HUDEP-2 (cell line): ENCODE measurements around the gene A4GALT.
"Not testable (repeated sequence)": the region's sequence is repeated elsewhere in the genome, so short reads cannot be mapped to it uniquely, and the experiment has no call there.

Source experiments
- DNase-seq, 76 experiments: peaks; one replicate each; lab custom pipeline; 2025; ENCODE audit not compliant: unreplicated experiment in 76 of 76; lab: John Stamatoyannopoulos, UW

Gene A4GALT, protein sequence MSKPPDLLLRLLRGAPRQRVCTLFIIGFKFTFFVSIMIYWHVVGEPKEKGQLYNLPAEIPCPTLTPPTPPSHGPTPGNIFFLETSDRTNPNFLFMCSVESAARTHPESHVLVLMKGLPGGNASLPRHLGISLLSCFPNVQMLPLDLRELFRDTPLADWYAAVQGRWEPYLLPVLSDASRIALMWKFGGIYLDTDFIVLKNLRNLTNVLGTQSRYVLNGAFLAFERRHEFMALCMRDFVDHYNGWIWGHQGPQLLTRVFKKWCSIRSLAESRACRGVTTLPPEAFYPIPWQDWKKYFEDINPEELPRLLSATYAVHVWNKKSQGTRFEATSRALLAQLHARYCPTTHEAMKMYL

DNA sequence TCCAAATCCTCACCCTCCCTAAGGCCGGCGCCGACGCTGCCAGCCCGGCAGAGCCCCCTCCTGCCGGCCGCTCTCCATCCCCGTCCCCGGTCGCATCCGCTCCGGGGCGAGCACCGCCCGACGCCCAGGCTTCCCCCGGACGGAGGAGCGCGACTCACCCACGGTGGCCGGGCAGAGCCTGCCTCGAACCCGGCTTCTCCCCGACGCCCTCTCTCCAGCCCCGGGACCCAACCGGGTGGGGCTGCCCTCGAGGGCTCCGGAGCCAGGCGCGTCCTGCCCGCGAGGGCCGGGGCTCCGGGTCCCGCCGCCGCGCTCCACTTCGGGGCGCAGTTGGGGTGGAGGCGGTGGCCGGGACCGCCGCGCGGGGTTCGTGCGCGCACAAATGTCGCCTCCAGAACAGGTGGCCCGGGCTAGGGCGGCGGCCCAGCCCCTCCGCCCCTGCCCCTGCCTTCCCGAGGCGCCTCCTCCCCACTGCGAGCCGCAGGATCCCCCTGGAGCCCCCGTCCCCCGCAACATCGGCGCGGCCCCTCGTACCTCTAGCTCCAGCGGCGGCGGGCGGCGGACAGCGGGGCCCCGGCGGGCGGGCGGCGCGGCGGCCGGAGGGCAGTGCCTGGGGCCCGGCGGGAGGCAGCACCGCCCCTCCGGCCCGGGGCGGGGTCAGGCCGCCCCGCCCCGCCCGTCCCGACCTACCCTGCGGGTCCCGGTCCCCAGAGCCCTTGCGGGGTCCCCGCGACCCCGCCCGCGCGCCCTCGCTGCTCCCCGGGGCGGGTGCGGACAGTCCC is at the start of gene A4GALT:
A4GALT (minus strand) TSS at position 608 of the 782 bp plus-strand sequence. CDS start 26,919 bp downstream, outside the sequence.
- peak in 9 of 76 experiments; percentile 14 to 50 (median 31) for DNase-seq

DNA sequence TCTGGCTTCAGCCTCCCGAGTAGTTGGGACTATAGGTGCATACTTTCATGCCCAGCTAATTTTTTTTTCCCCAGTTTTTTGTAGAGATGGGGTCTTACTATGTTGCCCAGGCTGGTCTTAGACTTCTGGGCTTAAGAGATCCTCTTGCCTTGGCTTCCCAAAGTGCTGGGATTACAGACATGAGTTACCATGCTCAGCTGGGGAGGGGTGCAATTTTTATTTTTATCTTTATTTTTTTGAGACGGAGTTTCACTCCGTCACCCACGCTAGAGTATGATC is 49.7 kb upstream of the A4GALT start:
- DNase-seq: no peak

DNA sequence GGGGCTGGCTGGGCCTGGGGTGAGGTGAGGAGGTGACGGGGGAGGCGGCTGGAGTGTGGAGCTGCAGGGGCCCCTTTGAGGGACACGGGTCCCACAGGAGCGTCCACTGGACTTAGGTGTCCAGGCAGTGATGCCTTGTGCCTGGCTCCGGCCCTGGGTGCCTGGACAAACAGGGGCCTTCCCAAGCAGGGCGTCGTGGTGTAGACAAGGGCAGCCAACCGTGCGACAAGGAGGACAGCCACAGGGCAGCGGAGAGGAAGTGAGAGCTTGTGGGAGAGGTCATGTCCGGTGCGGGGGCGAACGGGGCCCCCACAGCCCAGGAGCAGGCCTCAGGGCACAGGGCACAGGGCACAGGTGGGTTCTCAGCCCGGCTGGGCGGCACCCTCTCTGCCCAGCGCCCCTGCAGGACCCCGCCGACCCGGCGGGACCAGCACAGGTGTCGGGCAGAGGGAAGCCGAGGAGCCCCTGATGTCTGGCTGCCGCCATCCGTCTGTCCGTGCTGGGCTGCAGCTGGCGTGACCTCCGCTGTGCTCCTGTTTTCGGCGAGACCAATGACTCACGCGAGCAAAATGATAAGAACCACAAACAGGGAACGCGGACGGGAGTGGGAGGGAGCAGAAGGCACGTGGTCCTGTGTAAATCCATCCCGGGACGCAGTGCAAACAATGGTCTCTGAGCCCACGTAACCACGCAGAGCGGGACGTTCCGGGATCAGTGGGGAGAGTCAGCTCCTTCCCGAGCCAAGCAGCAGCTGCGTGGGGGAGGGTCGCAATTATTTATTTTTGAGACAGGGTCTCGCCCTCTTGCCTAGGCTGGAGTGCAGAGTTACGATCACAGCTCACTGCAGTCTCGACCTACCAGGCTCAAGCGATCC is 49.1 kb upstream of the A4GALT start:
- peak in 7 of 76 experiments; percentile 3 to 27 (median 14) for DNase-seq

DNA sequence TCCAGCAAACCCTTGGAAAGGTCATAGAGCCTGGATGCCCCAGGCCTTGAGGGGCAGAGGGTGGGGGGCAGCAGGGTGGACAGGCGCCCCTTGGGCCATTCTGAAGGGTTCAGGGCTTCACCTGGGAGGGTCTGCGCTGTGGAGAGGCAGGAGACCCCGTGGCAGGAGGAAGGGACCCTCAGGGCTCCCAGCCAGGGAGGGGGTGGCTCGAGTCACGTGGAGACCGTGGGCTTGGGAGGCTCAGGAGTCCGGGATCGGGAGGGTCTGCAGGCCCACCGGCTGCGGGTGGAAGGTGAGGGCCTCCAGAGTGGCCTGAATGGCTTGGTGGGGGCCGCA is 48.5 kb upstream of the A4GALT start:
- no peak for DNase-seq

DNA sequence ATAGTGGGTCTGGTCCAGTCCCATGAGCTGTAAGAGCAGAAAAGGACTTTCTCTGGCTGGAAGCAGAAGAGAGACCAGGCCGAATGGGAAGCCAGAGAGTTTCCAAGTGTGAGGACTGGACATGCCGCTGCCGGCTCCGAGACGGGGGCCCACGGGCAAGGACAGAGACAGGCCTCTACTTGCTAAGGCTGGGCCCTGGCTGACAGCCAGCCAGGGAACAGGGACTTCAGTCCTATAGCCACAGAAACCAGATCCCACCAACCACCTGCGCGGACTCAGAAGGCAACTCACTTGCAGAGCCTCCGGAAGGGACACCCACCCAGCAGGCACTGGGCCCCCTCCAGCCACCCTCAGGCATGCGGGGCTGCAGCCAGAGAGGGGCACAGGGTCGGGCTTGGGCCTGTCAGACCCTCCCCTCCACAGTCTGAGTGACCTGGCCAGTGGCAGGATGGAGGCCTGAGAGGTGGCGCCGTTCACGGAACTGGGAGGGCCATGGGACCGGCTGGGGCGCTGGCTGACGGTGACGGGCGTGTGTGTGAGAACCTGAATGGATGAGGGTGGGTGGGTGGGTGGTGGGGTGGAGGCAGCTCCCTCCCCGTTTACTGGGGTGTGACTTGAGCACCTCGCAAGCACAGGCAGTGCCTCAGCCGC is 47.8 kb upstream of the A4GALT start:
- DNase-seq: no peak

DNA sequence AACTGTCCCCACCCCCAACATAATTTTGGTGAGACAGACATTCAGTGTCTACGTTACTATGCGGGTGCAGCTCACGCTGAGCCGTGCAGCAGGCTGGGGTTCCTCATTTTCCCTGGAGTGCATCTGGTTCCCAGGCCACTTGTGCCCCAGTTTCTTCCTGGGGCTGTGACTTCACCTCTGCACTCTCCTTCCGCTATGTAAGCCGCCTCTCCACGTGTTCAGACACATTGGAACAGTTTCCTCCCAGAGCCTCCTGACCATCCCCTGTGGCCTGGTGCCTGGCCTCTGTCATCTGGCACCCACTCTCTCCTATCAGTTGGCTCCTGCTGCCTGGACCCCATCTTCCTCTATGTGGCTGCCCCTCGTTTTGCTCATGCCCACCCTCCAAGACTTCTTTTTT is 46.2 kb upstream of the A4GALT start:
- DNase-seq: no peak

DNA sequence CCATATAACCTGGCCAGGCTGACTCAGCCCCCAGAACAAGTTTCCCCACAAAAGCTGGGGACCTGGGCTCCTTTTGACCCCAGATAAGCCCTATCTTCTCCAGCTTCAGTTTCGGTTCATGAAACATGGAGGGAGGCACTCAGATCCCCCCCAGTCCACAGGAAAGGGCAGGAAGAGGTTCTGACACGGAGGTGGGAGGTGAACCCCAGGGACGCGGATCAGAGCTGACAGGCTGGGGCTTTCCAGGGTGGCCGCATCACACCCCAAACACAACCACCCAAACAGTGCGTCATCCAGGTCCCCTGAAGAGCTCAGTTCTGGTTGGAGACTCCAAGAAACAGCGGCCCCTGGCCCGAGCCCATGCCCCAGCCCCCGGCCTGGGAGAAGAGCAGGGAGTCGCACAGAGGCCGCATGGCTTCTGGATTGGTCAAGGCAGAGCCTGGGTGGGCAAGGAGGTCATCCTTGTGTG is 44.3 kb upstream of the A4GALT start:
- no peak for DNase-seq

DNA sequence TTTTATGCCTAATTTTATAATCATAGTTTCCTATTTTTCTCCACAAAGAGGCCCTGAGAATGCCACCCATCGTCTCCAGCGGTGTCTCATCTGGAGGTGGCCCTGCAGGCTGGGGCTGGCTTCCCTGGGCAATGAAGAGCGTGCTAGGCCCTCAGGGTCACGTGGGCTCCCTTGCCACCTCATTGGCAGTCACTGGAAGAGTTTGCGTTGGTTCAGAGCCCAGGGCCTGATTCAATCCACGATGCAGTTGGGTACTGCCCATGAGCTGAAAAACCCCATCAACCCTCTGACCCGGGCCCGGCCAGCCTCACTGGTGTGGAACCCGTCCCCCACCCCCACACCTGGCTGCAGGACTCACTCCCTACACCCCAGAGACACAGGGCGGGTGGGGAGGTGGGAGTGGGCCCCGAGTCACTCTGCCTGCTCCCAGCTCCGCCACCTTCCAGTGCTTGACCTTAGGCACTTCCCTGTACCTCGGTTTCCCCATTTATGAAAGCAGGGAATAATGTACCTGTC is 43.4 kb upstream of the A4GALT start:
- no peak for DNase-seq

DNA sequence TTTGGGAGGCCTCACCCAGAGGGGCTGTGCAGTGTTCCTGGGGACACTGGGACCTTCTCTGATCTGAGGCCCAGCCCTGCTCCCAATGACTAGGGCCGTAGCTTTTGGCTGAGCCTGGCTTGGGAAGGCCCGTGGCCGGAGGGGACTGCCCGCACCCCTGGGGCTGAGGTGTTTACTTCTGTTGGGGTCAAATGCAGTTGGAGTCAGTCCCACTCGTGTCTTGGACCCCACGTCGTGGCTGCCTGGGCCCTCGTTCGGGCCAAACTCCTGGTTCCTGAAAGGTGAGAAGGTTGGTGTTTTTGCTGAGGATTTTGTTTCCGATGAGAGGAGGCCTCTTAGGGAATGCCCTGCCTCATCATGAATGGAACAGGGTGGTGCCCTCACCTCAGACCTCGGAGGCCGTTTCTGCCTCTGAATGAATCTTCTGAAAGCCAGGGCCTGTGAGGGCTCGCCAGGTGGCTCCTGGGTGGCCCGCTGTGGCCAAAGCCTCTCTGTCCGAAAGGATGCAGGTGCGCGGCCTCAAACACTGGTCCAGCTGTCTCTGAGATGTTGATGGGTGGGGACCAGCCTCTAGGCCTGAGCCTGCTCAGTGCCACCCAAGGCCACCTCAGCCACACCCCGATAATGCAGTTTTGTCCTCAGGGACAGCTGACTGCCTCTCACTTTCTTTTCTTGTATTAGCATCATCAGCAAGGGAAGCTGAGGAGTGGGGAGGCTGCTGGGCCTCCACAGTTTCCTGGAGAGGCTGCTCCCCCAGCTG is 40.3 kb upstream of the A4GALT start:
- no peak for DNase-seq

DNA sequence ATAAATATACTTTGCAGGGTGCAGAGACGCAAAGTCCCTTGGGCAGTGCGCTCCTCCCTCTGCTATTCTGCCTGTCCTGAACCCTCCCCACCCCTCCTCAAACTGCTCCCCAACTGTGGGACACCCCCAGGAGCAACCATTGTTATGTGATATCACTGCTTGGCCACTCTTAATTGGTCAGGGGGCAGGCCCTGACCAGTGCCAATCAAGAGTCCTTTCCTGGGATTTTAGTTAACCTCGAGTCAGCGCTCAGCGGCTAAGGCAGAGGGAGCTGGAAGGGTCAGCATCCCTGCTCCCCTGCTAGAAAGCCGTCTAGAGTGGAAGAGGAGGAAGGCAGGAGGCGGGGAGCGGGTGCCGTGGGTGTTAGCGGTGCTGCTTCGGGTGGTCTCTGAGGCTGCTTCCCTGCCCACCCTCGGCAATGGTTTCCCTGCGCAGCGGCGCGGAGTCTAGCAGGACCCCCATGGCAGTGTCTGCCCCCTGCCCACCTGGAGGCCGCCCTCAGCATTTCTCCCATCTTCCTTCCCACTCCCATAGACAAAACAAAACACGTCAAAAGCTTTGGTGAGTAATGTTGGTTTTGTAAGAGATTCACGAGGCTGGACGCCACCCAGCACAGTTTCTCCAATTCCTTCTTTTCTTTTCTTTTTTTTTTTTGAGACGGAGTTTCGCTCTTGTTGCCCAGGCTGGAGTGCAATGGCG is 38.4 kb upstream of the A4GALT start:
- no peak for DNase-seq

DNA sequence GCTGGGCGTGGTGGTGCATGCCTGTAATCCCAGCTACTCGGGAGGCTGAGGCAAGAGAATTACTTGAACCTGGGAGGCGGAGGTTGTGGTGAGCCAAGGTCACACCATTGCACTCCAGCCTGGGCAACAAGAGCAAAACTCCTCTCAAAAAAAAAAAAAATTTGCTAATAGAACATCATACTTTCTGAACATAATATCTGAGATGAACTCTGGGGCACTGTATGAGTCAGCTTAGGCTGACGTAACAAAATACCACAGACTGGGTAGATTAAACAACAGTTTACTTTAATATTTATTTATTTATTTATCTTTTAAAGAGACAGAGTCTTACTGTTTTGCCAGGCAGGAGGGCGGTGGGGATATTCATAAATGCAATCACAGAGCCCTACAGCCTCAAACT is 34.9 kb upstream of the A4GALT start:
- DNase-seq: peak in 3 of 76 experiments; percentile 11 to 23 (median 16)

DNA sequence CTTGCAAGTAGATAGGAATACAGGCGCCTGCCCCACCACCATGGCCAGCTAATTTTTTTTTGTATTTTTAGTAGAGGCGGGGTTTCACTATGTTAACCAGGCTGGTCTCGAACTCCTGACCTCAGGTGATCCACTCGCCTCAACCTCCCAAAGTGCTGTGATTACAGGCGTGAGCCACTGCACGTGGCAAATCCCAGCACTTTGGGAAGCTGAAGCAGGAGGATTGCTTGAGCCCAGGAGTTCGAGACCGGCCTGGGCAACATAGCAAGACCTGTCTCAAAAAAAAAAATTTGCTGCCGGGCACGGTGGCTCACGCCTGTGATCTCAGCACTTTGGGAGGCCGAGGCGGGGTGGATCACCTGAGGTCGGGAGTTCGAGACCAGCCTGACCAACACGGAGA is 34.5 kb upstream of the A4GALT start:
- DNase-seq: not testable (repeated sequence)

DNA sequence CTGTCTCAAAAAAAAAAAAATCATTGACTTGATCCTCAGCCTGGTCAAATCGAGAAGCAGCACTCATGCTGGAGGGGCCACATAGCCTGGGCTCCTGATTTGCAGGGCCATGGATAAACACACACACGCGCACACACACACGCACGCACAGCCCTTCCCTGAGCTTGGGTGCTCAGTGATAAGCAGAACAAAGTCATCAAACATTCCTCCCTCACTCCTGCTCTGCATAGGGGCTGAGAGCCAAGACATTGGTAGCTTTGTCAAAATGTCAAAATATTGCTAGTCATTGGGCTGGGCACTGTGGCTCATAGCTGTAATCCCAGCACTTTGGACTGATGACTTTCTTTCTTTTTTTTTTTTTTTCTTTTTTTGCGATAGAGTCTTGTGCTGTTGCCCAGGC is 34.0 kb upstream of the A4GALT start:
- peak in 74 of 76 experiments; percentile 45 to 98 (median 91) for DNase-seq

DNA sequence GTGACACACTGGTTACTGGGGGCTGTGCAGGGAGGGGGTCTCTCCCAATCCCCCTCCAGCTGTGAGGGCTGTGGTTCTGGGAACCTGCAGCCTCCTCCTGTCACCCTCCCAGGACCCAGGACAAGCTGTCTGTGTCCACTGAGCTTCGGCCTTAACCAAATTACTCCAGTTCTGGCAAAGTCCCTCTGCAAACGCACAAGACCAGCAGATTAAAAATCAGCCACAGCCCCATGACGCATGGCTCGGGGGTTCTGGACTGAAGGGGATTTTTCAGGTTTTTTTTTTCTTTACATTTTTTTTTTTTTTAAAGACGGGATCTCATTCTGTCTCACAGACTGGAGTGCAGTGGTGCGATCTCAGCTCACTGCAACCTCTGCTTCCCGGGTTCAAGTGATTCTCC is 32.2 kb upstream of the A4GALT start:
- no peak for DNase-seq

DNA sequence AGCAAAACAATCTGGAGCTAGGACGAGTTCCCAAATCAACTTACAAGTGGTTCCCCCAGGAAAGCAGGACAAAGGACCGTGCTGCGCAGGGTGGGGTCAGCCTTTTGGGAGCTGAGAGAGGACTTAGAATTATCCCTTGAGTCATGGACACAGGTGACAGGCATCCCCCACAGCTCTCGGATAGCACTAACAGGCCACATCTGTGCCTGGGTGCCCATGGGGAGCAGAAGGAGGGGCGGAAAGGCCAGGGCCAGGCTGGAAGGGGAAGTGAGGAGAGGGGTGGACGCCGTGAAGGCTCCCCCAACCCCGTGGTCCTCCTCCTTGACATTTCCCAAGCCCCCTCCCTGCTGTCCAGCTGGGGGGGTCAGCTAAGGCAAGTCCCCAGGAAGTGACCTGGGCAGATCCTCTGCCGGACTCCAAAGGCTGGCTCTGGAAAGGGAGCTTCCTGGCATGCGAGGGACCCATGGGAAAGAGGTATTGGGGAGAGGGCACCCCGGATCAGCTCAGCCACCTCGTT is 31.6 kb upstream of the A4GALT start:
- no peak for DNase-seq

DNA sequence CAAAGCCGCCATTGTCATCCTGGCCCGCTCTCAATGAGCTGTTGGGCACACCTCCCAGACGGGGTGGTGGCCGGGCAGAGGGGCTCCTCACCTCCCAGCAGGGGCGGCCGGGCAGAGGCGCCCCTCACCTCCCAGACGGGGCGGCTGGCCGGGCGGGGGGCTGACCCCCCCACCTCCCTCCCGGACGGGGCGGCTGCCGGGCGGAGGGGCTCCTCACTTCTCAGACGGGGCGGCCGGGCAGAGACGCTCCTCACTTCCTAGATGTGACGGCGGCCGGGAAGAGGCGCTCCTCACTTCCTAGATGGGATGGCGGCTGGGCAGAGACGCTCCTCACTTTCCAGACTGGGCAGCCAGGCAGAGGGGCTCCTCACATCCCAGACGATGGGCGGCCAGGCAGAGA is 29.8 kb upstream of the A4GALT start:
- DNase-seq: not testable (repeated sequence)

DNA sequence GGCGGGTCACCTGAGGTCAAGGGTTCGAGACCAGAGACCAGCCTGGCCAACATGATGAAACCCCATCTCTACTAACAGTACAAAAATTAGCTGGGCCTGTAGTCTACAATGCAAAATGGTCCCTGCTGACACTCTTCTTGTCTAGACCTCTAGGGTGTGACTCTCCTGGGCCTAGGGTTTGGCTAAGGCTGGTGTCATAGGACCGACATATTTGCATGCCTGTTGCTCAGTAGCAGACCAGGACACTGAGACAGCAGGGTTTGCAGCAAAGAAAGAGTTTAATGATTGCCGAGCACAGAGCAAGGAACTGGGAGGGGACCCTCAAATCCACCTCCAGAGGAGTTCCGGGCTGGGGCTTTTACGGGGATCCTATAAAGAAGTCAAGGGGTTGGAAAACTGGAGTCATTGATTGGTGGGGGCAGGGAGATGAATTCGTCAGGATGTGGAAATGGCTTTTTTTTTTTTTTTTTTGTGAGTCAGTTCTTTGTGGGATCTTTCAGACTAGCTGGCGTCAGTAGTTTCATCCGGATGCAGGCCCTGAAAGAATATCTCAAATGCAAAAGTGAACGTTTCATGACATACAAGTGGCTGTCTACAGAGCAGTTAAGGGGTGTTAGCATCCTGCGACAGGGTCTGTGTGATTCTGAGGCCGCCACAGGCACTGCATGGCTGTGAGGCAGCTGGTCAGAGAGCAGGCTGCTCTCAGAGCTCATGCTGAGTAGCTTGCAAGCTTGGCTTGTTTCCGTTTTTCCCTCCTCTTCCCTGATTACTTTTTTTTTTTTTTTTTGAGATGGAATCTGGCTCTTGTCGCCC is 27.2 kb upstream of the A4GALT start:
- peak in 1 of 76 experiments; percentile 12 for DNase-seq

DNA sequence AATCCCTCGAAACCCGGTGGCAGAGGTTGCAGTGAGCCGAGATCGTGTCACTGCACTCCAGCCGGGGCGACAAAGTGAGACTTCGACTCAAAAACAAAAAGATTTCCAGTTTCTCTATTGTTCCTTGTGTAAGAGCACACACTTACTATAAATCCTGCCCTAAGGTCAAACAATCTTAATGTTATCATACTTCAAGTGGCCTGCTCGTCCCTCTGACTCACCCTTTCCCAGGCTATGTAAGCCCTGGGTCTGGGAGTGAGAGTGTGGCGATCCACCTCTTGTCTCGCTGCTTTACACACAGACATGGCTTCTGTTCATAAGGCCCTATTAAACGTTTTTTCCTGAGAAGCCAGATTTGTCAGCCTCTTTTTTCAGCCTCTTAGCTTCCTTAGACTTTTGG is 24.4 kb upstream of the A4GALT start:
- peak in 1 of 76 experiments; percentile 16 for DNase-seq
